ENCODE results near the gene PHACTR1.
"Not testable (repeated sequence)": the region's sequence is repeated elsewhere in the genome, so short reads cannot be mapped to it uniquely, and the experiment has no call there.

The PHACTR1 gene

DNA sequence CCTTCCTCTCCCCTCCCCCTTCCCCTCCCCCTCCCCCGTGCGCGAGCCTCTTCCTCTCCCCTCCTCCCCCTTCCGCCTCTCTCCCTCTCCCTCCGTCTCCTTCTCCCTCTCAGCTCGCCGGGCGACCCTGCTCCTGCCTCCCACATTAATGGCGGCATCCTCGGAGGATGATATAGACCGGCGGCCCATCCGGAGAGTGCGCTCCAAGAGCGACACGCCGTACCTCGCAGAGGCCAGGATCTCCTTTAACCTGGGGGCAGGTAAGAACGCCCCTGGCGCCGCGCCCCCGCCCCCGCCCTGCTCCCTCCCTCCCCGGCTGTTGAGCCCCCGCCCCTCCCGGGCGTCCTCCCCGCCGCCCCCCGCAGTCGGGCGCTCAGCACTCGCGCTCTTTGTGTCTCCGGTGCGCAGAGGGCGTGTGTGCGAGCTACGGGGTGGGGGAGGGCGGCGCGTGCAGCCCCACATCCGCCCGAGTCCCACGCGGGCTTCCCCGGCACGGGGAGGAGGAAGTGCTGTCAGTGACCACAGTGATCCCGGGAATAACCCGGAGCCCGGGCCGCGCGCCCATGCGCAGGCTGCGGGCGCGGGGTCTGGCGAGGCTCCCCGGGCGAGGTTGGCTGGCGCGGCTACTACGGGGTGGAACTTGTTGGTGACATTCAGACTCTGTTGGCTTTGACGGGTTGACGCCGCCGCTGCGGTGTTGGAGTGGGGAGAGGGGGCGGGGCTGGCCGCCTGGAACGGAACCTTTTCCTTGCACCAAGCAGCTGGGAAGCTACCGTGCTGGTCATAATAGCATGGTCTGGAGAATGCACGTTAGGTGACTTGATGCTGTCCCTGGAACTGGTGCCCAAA lies 33.2 kb downstream of the PHACTR1 start:
- DNase-seq, result no peak

DNA sequence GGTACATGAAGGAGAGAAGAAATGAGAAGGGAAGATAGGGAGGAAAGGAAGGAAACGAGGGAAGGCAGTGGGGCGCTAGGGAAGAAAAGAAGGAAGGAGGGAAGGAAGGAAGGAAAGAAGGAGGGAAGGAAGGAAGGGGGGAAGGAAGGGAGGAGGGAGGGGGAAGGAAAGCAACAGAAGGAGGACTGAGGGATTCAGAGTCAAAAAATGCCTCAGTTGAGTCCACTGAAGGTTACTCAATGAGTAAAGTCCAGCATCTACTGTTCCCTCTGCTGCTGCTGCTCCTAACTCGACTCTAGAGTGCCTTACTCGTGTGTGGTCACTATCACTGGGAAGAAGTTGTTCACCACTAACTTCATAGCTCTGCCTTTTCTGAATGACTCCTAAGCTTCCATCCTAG lies 33.8 kb downstream of the PHACTR1 start:
- no peak for DNase-seq

DNA sequence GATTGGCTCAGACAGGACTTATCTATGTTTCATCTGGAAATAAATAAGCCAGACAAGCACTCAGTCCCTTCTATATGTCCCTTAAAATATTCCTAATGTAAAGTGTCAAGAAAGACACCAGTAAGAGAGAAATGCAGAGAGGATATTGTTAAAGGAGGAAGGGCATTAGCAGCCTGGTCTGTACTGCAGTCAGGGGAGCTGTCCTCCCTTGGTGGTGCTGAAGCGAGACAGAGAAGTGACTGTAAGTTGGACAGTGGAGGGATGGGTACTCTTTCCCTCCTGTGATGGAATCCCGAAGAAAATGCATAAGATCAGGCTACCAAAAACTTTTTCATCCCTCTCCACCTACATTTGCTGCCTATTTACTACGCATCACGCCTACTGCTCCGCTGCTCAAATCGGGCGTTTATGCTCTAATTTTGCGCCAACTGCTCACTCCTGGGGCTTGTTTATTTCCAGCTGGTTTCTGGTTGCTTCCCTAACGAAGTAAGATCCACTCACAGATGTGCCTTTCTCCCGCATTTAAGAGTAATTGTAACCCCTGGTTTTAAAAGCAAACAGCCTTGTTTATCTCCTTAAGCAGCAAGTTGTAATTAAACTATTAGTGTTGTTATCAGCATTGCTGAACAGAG lies 35.2 kb downstream of the PHACTR1 start:
- peak; percentile 15 for DNase-seq

DNA sequence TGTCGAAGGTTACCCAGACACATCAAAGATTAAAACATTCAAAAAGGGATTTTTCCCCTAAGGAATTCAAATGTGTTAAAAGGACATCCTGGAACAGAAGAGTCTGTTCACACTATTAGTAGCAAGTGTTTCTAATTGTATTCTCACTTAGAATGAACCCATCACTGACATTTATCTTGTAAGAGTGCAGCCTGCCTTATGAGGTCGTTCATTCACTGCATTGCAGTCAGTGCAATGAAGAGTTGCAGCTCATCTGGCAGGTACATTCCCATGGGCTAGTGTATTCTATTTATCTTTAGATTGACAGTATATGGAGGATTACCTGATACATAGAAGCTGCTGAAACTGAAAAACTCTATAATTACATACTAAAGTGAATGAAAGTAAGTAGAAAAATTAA lies 36.5 kb downstream of the PHACTR1 start:
- DNase-seq, result no peak

DNA sequence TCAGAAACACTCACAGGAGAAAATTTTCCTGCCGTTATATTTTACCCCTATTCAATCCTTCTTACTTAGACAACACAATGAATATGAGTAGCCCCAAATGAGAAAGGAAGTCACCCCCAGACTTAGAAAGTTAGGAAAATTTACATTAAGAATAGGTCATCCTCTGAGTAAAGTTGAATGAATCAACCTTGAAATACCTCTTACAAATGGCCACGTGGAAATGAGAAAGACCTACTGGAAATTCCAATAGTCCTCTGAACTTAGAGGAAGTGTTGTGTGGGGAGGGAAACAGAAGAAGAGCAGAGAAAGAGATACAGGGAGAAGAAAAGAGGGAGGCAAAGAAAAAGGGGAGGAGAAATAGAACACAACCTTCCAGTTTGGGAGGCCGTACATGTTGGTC lies 43.7 kb downstream of the PHACTR1 start:
- DNase-seq, result no peak

DNA sequence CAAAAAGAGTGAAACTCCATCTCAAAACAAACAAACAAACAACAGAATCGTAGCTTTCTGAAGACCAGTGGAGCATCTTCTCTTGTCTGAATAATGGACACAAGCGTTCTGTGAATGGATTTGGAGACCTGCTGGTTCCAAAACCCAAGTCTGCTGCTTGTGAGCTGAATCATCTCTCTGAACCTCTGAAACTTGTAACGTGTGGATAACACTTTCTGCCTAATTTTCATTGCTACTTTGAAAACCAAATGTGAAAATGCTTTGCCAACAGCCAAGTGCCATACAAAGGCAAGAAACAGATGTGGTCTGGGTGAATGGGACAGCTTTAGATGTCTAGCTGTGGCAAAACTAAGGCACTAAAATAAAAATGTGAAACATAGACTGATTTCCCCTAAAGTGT lies 44.3 kb downstream of the PHACTR1 start:
- DNase-seq, result no peak

DNA sequence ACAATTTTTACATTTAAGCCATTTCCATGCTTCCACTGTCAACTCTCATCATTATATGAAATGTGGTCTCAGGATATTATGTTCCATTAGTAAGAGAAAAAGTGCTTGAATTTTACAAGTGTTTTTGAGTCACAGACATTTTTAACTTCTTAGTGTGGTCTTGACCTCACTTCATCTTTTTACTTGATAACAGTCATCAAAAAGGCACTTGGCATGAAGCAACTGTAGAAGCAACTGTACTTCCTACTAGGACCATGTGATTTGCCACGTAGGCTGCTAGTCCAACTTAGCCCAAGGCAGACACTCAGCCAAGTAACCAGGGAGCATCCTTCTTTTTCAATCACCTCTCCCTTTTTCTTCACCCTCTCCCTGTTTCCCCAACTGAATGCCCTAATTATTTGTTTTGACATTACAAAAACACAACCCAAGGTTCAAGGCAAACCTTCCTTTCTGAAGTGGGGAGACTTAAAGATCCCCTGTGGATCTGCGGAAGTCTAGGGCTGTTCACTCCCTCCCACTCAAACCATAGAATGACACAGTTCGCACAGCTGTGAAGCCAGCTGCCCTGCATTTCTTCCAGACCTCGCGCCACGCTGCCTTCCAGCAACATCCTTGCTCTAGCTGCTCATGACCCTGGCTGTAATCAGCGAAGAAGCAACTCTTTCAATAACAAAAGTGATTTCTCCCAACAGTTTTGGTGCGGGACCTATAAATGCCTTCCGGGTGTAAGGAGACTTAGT lies 45.0 kb downstream of the PHACTR1 start:
- no peak for DNase-seq

DNA sequence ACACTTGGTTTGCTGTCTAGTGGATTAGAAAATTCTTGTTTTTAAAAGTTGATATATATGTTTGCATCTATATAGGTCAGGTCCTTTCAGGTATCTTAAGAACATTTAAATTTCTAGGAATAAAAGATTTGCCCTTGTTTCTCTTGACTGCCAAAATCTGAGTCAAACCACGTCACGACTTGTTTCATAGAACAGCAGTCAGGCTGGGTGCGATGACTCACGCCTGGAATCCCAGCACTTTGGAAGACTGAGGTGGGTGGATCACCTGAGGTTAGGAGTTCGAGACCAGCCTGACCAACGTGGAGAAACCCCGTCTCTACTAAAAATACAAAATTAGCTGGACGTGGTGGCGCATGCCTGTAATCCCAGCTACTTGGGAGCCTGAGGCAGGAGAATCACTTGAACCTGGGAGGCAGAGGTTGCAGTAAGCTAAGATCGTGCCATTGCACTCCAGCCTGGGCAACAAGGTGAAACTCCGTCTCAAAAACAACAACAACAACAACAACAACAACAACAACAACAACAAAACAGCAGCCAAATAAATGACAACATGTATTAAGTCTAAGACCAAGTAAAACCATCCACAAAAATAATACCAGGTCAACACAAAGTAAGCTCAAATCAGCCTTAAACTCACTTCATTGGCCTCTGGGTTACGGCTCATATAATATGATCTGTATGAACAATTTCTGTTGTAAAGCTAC lies 46.3 kb downstream of the PHACTR1 start:
- not testable (repeated sequence) for DNase-seq

DNA sequence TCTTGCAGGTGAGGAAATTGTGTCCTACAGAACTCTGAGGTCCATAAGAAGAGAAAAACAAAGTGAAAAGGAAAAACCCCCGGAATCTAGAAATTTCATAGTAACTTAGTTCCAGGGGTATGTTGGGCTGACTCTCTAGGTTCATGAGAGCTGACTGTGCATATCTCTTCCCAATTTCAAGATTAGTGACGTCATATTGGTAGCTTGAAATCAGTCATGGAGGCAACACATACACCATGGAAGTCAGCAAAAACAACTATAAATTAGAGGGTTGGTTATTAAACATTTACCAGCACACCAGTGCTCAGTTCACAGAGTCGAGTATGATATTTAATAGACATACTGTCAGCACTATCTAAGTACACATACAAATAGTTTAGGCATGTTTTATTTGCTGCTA lies 49.8 kb downstream of the PHACTR1 start:
- DNase-seq, result no peak

DNA sequence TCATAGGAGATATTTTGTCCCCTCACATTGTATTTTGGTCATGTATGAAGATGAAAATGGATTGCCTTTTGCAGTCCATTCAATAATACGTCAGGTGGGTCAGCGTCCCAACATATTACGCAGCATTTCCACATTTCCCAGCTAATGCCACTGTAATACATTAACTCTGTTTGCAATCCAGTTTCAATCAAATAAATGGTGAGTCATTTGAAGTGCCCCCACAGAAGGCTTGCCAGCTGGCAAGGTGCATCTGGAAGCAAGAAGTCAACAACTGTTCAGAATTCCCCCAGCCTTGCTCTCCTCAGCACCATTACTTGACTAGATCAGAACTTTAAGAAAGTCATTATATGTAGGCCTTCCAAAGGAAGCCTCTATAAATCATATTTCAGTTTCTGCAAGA lies 50.4 kb downstream of the PHACTR1 start:
- no peak for DNase-seq

DNA sequence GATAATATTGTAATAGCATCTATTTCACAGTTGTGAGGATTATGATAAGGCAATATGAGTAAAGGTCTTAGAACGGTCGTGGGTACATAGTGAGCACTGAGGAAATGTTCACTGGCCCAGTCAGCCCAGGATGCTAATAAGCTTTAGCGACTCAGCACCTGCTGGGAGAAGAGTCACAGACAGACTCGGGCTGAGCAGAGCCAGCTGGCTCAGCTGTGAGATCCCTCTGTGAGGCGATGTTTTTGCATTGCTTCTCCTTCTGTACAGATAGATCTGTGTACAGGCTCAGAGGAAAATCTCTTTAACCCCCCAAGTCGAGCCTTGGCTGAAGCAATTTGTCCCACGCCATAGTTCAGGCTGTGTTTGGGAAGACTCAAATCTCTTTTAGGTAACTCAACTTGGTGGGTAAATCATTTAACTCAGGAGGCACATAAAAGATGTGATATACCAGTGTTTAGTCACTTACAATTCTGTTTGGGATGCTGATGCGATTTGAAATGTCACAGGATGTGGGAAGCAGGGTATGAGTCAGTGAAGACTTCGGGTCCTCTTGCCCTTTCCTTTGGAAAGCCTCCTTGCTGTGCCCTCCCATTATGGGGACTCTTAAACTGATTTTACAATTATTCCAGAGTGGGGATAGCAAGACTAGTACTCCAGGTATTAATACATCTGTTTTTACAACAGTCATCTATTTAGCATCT lies 53.1 kb downstream of the PHACTR1 start:
- DNase-seq, result no peak

DNA sequence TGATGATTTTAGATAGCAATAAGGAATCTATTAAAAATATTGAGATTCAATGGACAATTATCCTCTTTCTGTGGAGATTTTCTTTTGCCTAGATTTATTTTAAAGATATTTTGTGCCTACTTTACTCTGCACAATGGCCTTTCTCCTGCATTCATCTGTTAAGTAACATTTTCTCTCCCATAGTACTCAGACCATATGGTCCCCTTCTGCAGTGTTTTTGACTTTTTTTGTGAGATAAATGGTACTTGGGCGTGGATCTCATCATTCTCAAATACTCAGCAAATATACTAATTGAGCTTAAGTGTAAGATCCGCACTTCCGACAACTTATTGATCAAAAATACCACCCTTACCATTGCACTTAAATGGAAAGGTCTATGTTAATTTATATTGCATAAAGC lies 55.8 kb downstream of the PHACTR1 start:
- no peak for DNase-seq

DNA sequence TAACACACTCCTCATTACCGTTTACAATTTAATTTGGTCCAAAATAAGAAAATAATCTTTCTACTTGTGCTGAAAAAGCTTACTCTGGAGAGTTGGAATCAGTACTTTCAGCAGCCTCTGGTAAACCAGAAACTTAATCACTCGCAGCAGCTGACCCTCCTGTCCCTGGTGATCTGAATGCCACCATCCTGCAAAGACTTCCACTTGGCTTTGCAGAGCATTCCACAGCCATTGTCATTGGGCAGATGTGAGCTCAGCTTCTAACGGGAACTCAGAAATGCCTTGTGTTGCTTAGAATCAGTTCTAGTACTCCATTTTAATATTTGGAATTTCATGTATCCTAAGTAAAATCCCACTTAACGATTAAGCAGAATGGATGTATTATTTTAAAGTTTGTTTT lies 59.7 kb downstream of the PHACTR1 start:
- DNase-seq, result no peak

DNA sequence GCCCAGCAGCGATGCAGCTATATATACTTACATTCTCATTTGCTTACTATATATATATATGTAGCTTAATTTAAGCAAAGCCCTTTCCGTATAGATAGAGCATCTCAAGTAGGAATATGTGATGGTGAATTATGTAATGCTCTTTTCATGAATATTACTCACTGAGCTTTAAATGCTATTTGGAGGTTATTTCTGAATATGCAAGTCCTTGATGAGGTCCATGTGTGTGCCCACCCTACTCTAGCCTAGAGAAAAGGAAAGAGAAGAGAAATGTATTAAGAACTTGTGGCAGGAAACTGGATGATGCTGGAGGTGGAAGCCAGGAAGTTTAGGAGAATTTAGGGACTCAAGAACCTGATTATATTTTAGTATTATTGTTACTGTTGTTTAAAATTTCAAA lies 63.2 kb downstream of the PHACTR1 start:
- DNase-seq, result no peak

DNA sequence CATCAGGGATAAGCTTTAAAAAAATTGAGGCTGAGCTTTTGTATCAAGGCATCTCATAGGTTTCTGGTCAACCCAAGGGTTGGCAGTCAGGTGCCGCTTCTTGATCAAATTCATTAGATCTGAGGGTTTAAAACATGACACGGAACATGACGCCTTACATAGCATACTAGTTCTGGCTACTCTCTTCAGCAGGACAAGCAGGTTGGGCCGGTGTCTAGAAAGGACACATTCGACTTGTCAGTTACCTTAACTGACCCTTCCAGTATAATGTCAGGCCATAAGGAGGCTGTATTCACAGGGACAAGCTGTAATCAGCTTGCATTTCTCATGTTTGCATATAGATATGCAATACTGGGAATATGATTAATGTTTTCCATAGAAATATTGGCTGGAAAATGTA lies 65.6 kb downstream of the PHACTR1 start:
- no peak for DNase-seq

DNA sequence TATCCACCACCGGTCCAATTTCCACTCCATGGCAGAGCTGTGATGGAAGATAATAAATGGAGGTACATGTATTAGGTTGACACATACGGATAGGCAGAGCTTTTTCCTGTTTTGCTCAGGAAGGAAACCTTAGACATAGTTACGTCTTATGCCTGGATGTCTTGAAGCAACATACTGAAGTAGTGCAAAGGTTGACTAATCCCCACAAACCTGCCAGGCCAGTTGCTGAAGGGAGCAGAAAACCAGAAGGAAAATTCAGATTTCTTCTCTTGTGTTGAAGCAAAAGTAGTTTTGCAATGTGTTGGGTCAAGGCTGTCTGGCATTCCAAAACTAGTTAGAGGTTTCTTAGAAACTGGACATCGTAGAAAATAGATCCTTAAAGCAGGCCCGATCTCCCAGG lies 68.7 kb downstream of the PHACTR1 start:
- DNase-seq, result no peak

DNA sequence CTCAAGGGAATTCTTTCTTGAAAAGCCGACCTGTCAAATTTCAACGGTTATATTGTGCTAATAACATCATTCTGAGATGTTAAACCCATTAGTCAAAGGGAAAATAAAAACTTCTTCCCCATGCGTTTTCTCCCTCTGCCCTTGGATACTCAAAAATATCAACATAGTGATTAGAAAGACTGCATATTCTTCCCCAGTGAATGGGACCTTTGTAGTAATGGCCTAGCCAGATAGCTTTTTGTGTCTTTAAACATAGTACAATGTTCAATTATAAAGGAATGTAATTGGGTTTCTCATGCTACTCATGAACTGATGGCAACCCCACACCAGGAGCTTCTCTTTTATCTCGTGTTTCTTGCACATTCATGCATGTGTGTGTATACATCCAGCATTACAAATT lies 69.4 kb downstream of the PHACTR1 start:
- no peak for DNase-seq

DNA sequence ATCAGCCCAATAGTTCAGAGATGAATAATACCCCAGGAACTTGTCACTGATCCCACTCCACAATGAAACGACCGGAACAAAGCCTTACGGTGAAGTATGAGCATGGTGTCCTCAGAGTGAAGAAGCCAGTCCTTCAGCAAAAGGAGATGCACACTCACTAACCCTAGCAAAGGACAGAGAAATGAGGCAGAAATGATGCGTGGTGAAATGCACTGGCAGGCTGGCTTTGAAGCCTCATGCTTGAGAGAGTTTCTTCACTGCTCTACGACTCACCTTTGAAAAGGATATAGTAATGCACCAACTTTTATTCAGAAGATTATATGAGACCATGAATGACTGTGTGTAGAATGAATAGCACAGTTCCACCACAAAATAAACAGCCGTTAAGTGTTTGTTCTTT lies 74.8 kb downstream of the PHACTR1 start:
- DNase-seq, result no peak

DNA sequence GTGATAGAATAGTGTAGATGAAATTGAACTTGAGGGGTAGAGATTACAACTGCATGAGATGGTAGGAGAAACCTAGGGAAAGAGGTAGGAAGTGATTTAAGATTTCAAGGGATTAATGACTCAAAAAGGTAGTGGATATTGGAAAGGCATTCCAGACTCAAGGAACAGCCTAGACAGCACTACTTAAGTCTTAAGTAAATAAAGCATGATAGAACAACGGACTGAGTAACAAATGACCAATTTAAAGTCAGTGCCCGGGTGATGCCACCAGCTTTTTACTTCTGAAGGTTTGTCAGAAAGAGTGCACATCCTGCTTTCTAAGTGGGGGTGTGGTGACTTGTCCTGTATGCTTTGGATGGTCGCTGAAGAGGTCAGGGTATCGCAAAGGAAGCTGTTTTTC lies 81.8 kb downstream of the PHACTR1 start:
- DNase-seq, result no peak

DNA sequence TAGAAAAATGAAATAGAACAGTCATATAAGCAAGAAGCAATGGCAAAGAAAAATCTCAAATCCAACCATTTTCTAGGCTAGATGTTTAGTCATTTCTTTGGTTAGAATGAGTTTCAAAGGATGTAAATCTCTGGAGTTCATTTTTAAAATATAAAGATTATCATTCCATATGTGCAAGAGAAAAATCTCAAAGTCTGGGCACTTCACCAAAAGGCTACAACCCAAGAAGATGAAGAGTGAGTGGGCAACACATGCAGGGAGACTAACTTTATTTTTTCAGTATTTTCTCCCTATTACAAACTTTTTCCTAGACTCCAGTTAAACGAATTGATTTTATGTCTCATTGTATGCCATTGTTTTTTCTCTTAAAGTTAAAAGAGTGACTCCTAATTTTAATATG lies 83.6 kb downstream of the PHACTR1 start:
- no peak for DNase-seq

DNA sequence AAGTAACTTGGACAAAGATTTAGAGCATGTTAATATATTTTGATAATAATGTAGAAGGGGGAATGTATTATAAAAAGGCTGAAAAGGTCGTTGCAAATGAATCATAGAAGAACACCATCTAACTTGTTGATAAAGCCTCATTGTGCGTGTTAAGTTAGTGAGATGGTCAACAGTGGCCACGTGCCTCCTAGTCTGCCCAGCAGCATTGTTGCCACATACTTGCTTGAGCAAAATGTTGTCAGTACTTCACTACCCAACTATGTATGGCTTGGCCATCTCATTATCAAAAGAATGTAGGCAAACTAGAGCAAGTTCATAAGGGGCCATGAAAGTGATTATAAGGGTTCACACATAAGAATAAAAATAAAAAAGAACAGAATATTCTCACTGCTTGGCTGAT lies 84.6 kb downstream of the PHACTR1 start:
- DNase-seq, result no peak

DNA sequence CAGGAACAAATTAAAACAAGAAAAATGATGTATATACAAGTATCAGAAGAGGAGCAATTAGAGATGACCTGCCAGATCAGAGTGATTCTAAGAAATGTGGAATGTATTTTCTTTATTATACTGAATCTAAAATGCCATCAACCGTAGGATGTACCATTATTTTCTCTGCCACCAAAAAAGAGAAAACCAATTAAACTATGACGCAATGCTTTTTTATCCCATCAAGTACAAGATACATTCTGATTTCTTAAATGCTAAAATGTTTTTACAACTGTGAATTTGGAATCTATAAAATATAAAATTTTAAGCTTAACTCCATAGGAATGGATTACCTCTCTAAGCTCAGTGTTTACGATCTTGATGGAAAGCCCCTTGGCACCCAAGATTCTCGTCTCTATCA lies 85.9 kb downstream of the PHACTR1 start:
- DNase-seq, result no peak

DNA sequence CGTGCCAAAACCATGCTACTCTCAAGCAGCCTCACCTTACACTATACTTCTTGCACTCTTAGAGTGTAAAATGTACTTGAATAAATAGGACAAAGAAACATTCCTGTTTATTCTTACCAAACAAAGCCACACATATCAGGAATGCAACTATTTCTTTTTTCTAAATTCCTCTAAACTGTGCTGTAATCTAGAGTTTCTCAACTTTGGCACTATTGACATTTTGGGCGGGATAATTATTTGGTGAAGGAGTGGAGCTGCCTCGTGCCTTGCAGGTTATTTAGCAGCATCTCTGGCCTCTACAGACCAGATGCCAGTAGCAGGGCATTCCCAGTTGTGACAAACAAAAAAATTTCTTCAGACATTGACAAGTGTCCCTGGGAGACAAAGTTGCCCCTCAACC lies 86.9 kb downstream of the PHACTR1 start:
- no peak for DNase-seq

All from stimulated activated CD4-positive, alpha-beta T cell treated with anti-CD3 and anti-CD28 coated beads, Interleukin-4, amount 100 ng/mL, for 24 hours (primary cell).